ENCODE measurements around the gene GYS1.
A peak's percentile ranks its signal among the peaks of the same experiment; 100 is the strongest.

Gene GYS1

GRCh38 chr19:48933382-48933932, 59.7 kb downstream of the GYS1 start, which contains the start of gene DHDH (continued):
- no peak for TF ChIP-seq ZNF555 (tag by site-specific recombination; conservative IDR thresholded peaks at IDR 0.05)
- TF ChIP-seq ZSCAN16 (tag by site-specific recombination; IDR thresholded peaks at IDR 0.05), result no peak
- no peak for TF ChIP-seq ZNF223 (tag by site-specific recombination; IDR thresholded peaks at IDR 0.05)
- no peak for TF ChIP-seq ZNF549 (tag by site-specific recombination; IDR thresholded peaks at IDR 0.05)
- no peak for TF ChIP-seq ZNF433 (tag by site-specific recombination; IDR thresholded peaks at IDR 0.05; ENCODE audit: low read depth)
- peak; percentile 63 for TF ChIP-seq GLIS1 (tag by site-specific recombination; IDR thresholded peaks at IDR 0.05)
- TF ChIP-seq ZNF112 (tag by site-specific recombination; IDR thresholded peaks at IDR 0.05), result no peak
- TF ChIP-seq GLI4 (tag by site-specific recombination; IDR thresholded peaks at IDR 0.05), result no peak
- no peak for TF ChIP-seq ZBTB7A (tag by site-specific recombination; IDR thresholded peaks at IDR 0.05; ENCODE audit: low read depth)
- peak; percentile 87 for TF ChIP-seq ZNF600 (tag by site-specific recombination; IDR thresholded peaks at IDR 0.05)
- no peak for TF ChIP-seq ZNF692 (tag by site-specific recombination; IDR thresholded peaks at IDR 0.05)
- no peak for TF ChIP-seq ZFP41 (tag by site-specific recombination; IDR thresholded peaks at IDR 0.05; ENCODE audit: borderline replicate concordance)
- no peak for TF ChIP-seq ZNF280D (tag by site-specific recombination; IDR thresholded peaks at IDR 0.05)
- no peak for TF ChIP-seq ZNF426 (tag by site-specific recombination; IDR thresholded peaks at IDR 0.05)
- no peak for TF ChIP-seq ZNF548 (tag by site-specific recombination; IDR thresholded peaks at IDR 0.05)
- TF ChIP-seq ZNF335 (tag by site-specific recombination; conservative IDR thresholded peaks at IDR 0.05), result no peak; the same call in 1 of the 2 replicates
- no peak for TF ChIP-seq BCL6B (tag by site-specific recombination; IDR thresholded peaks at IDR 0.05)
- TF ChIP-seq ZNF654 (tag by site-specific recombination; IDR thresholded peaks at IDR 0.05; ENCODE audit: low read depth), result no peak
- TF ChIP-seq SALL2 (tag by site-specific recombination; IDR thresholded peaks at IDR 0.05; ENCODE audit: borderline replicate concordance), result no peak
- TF ChIP-seq ZNF747 (tag by site-specific recombination; IDR thresholded peaks at IDR 0.05), result no peak
- no peak for TF ChIP-seq ZNF239 (tag by site-specific recombination; IDR thresholded peaks at IDR 0.05)
- TF ChIP-seq ZSCAN23 (tag by site-specific recombination; IDR thresholded peaks at IDR 0.05), result no peak
- TF ChIP-seq ZNF416 (tag by site-specific recombination; IDR thresholded peaks at IDR 0.05), result no peak
- TF ChIP-seq PRDM4 (tag by site-specific recombination; IDR thresholded peaks at IDR 0.05), result no peak
- TF ChIP-seq INSM2 (tag by site-specific recombination; IDR thresholded peaks at IDR 0.05), result no peak
- TF ChIP-seq ZNF302 (tag by site-specific recombination; IDR thresholded peaks at IDR 0.05; ENCODE audit: low read depth), result no peak
- no peak for TF ChIP-seq ZNF24 (tag by site-specific recombination; IDR thresholded peaks at IDR 0.05)
- no peak for TF ChIP-seq ZNF266 (tag by site-specific recombination; IDR thresholded peaks at IDR 0.05; ENCODE audit: low read depth)
- 0 out of 2 replicates have a peak, but pooled peaks have one; percentile 33 for TF ChIP-seq ZXDB (tag by site-specific recombination; IDR thresholded peaks at IDR 0.05)
- TF ChIP-seq PRDM1 (tag by site-specific recombination; IDR thresholded peaks at IDR 0.05), result no peak
- TF ChIP-seq ZNF488 (tag by site-specific recombination; IDR thresholded peaks at IDR 0.05), result no peak

Data from HEK293 (cell line).